ENCODE data around the gene ABCC12. TPM values are rescaled to one million over a fixed set of nuclear protein-coding genes. Genes with fewer than 3 reads are reported as not detected.

The ABCC12 gene
- polyA plus RNA-seq, 6 donors from 2014 or later, result not detected

Other genes with a start within 250 kb of the ABCC12 start
- gene LONP2, start 88.3 kb upstream of the ABCC12 start, polyA plus RNA-seq (ENCODE audit: low read depth in 6 of 6), result 10 to 100 TPM; 32.1 to 38.9 (median 34.8) TPM
- under 1 TPM in 1 of 6 donors, not detected in 5; 0.16 TPM for gene ABCC11, start 91.5 kb upstream of the ABCC12 start, polyA plus RNA-seq (ENCODE audit: low read depth in 6 of 6)
- 10 to 100 TPM; 17.2 to 31.9 (median 24.0) TPM for gene SIAH1, start 229.4 kb upstream of the ABCC12 start, polyA plus RNA-seq (ENCODE audit: low read depth in 6 of 6)